Measurements from ENCODE around the gene RAB6B.

The RAB6B gene

DNA sequence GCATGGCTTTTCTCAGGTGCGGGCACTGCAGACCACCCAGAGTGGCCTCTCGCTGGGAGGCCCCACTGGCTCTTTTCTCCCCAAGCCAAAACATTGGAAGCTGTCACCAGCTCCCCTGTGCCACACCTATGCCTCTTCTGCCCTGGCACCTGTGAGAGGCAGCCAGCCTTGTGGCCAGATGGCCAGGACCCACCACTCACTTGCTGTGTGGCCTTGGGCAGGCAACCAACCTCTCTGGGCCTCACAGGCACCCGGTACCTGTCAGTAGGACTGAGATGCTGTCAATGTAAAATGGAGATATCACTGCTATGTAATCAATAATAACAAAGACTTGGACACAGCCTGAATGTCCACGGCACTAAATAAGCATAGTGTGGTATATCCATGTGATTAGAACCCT lies 53.5 kb downstream of the RAB6B start:
- DNase-seq, result no peak
- intact Hi-C loops (cut with DNase I), result no loop called here

GRCh38 chr3:133841196-133841595 lies 54.5 kb downstream of the RAB6B start:
- intact Hi-C loops (cut with DNase I), result no loop called here
- DNase-seq, result peak in 1 of 10 donors; percentile 70

- DNase-seq, result peak in 1 of 10 donors; percentile 66
- intact Hi-C loops (cut with DNase I), result no loop called here
These were observed 54.9 kb downstream of the RAB6B start for GRCh38 chr3:133840767-133841166.

GRCh38 chr3:133840055-133840737 lies 55.5 kb downstream of the RAB6B start:
- intact Hi-C loops (cut with DNase I), result no loop called here
- peak in 1 of 10 donors; percentile 32 for DNase-seq

DNA sequence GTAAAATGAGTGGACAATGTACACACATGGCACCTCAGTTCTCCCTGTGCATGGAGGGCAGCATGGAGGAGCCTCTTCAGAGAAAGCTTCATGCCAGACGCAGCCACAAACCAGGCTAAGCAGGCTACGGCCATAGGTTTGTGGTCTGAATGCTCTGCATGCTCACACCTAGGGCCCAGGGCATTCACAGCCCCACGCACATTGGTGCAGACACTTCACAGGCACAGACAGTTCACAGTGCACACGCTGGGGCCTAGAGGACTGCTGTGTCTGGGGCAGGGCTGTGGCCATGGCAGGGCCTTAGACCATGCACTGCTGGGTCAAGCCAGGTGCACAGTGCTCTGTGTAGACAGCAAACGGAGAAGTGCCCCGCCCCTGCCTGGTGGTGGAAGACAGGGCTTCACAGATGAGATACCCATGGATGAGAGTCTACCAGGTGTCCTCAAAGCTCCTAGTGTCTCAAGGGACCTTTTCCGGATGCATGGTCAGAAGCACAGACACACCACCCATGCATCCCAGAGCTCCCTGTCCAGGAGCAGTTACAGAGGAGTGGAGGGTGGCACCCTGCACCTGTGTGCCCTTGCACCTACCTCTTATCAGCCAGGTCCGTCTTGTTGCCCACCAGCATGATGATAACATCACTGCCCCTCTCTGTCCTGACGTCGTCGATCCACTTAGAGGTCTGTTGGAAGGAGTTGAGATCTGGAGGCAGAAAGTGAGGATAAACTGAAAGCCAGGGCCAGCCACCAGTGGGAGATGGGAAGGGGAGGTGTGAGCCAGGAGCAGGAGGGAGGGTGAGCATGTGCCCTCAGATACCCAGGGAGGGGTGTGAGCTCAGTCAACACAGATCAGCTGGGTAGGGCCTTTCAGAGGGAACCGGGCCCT lies 56.5 kb downstream of the RAB6B start:
- intact Hi-C loops (cut with DNase I), result no loop called here

DNA sequence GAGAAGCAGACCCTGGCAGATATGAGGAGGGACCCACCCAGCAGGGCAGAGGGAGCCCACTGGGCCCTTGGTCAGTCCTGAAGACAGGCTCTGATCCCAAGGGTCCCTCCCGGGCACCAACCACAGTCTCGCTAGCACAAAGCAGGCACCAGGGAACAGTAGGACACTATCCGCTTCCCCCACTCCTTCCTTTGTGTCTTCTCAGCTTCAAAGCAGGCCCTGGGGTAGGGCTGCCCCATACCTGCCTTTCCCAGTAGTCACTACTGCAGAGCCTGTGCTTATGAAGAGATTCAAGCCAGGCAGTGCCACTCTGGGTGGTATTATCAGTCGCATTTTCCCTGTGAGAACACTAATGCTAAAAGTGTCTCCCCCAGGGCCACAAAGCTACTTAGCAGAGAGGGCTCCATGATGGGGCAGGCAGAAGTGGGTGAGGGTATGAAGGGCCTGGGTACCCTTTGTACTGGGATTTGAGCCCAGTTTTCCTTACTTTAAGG lies 57.3 kb downstream of the RAB6B start:
- intact Hi-C loops (cut with DNase I), result no loop called here
- peak in 1 of 10 donors; percentile 58 for DNase-seq

More for the DNA sequence above, 56.5 kb downstream of the RAB6B start:
- peak in 1 of 10 donors; percentile 83 for DNase-seq

DNA sequence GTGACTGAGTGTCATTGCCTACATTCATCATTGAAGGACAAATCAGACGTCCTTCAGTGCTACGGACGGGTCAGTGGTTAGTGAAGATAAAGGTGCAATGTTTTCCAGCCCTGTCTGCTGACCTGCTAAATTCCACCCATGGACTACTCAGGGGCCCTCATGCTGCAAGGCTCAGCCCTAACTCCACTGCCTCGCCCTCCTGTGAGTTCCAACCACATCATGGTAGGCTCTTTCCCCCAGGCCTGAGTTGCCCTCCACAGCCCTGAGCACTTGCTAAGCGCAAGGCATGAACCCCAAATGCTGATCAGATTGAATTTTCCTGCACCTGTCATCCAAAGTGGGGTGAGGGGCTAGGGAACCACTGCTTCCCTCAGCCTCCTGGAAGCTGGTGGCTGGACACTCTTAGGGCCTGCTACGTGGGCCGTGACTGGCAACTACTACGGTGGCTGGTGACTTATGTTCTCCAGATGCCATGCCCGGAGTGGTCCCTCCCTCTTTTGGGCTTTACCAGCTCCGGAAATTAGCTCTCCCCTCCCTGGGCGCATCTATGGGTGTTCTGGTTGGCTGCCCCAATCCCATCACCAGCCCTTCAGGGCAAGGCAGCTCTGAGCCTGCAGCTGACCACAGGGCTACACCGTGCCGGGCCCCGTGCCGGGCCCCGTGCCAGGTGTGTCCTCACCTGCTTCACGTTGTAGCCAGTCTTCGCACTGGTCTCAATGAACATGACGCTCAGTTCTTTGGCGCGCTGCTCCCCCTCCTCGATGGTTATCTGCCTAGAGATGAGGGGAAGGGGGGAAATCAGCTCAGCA lies 58.0 kb downstream of the RAB6B start:
- peak in 1 of 10 donors; percentile 15 for DNase-seq

DNA sequence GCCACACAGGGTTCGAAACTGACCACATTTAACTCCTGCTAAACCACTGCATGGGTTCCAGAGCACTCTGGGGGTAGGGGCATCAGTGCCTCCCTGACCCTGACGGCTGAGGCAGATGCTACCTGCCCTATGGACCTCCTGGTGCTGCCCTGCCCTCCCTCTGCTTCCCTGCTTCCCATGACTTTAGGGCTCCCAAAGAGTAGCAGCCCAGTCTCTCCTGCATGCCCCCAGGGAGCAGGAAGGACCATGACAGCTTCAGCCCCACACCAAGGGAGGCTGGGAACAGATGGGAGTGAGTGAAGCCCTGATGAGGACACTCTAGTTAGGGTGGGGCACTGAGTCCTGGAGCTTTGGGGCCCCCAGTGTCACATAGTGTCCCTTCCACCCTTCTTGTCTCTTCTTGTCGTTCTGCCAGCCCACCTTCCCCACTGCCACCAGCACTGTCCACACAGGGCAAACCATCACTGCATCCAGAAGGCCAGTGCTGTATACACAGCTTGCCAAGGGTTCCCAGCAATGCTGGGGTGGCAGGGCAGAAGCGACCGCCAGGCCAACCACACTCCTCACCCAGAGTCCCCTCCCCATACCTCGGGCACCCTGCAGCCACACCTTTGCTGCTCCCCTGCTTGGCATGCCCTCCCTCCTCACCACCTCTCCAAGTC lies 59.1 kb downstream of the RAB6B start:
- intact Hi-C loops (cut with DNase I), result no loop called here
- peak in 1 of 10 donors; percentile 61 for DNase-seq

More for the DNA sequence above, 58.0 kb downstream of the RAB6B start:
- intact Hi-C loops (cut with DNase I), result no loop called here

- intact Hi-C loops (cut with DNase I), result no loop called here
- no peak for DNase-seq
These were observed 59.7 kb downstream of the RAB6B start for GRCh38 chr3:133835961-133836360.

DNA sequence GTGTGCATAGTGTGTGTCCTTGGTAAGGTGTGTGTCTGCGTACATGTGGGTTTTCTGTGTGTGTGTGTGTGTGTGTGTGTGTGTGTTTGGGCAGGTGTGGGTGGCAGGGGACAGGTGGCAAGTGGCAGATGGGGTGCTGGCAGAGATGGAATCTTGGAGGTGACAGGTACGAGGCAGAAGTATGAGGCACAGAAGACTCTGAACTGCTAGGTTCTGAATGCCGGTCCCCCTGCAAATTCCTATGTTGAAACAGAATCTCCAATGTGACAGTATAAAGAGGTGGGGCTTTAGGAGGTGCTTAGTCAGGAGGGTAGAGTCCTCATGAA lies 60.3 kb downstream of the RAB6B start:
- intact Hi-C loops (cut with DNase I), result no loop called here
- DNase-seq, result no peak

DNA sequence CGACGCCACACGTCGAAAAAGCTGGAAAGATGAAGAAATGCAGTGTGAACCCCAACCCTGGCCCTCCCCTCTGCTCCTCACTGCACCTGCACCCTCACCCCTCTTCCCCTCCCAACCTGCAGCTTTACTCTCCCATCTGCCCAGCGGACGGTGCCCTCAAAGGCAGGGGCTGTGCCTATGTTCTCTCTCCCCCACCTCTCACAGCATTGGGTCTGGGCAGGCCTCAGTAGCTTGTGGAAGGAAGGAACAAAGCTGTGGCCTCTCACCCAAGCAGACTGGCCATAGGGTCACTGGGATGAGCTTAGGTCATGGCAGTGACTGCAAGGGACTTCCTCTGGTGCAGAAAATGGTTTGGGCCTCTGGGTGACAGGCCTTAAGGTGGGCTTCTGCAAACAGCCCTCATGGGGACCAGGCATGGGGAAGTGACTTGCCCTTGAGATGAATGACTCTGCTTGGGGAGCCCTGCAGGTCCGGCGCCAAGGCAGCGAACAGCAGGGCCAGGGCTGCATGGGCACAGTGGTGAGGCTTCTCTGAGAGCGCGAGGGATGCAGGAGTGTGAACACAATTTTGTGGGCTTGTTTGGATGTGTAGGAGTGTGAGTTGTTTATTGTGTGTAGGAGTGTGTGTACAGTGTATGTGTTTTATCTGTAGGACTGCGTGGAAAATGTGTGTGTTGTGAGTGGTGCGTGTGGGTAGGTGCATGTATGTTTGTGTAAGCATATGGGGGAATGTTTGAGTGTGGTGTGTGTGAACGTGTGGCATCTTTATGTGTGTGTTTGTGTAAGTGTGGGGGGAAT lies 60.9 kb downstream of the RAB6B start:
- no peak for DNase-seq
- intact Hi-C loops (cut with DNase I), result no loop called here

- intact Hi-C loops (cut with DNase I), result no loop called here
- DNase-seq, result no peak
These were observed 61.6 kb downstream of the RAB6B start for GRCh38 chr3:133833880-133834620.

GRCh38 chr3:133833267-133833666 lies 62.4 kb downstream of the RAB6B start:
- DNase-seq, result no peak
- intact Hi-C loops (cut with DNase I), result no loop called here

- intact Hi-C loops (cut with DNase I), result no loop called here
- DNase-seq, result no peak
These were observed 62.9 kb downstream of the RAB6B start for GRCh38 chr3:133832802-133833144.

DNA sequence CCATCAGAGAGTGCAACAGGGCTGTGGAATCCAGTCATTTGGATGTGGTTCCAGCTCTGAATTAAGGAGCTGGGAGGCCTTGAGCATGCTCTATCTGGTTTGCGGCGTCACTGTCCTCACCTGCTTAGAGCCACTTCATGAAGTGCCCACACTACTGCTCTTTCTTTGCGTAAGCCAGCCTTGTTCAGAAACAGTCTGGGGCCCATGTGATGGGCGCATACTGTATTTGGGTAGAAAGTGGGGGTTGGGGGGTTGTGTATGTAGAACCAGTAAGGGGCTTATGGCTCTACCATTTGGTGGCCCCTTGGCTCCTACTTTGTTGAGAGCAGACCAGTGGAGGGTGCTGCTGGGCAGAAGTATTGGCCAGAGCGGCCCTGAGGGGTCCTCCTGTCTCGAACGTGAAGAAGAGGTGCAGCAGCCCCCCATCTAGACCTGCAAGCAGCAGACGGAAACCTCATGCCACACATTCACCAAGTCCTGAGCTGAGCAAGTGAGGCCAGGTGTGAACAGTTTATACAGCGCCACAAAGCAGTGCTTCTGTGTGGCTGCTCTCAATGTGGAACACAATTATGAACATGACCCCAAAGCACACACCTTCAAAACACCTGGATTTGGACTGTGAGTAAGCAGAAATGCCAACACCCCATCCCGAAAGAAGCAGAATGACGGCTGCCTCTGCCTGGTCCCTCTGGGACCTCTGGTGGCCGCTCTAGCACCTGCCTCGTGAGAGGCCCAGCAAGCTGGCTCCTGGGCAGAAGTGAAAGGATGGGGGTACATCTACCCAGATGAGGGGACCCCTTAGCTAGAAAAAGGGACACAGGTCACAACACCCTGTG lies 63.5 kb downstream of the RAB6B start:
- DNase-seq, result no peak
- intact Hi-C loops (cut with DNase I), result no loop called here

GRCh38 chr3:133830071-133830470 lies 65.6 kb downstream of the RAB6B start:
- intact Hi-C loops (cut with DNase I), result no loop called here
- no peak for DNase-seq

DNA sequence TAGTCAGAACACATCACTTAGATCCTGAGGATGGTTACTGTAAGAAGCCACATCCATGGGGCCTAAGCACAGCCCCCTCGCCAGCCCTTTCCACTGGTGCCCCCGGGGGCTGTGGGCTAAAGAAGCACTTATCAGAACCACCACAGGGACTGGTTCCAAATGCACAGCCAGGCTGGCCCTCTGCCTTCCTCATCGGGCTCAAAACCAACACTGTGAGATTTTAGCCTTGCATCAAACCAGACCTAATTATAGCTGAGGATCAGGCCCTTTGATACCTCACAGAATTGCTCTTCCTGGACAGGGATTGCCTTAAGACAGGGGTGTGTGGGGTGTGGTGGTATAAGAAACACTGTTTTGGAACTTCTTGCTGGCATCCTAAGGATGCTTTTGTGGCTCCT lies 66.4 kb downstream of the RAB6B start:
- no peak for DNase-seq
- intact Hi-C loops (cut with DNase I), result loop anchor here (10.0 kb wide), 1 partner anchor 55 kb away; no protein-coding TSS in a partner anchor

Data from posterior cingulate gyrus (tissue), 11 donors.